HG03066 (cell line): ENCODE measurements around the gene C14orf39.
"Not testable (repeated sequence)": the region's sequence is repeated elsewhere in the genome, so short reads cannot be mapped to it uniquely, and the experiment has no call there.

Experiments used
- ATAC-seq: cut with Tn5 transposase; IDR thresholded peaks from one replicate; pipeline ENCODE4 v1.9.1; 2021; ENCODE audit warnings: low read depth; ENCODE audit not compliant: unreplicated experiment

C14orf39 gene

GRCh38 chr14:60502541-60502940 is 16.7 kb upstream of the C14orf39 start:
- ATAC-seq = no peak

GRCh38 chr14:60495946-60496345 is 10.1 kb upstream of the C14orf39 start:
- no peak for ATAC-seq

- ATAC-seq = no peak
These were observed 4.4 kb upstream of the C14orf39 start for GRCh38 chr14:60490270-60490669.

GRCh38 chr14:60488175-60488574 is 2.3 kb upstream of the C14orf39 start:
- no peak for ATAC-seq

GRCh38 chr14:60487211-60487610 is 1.3 kb upstream of the C14orf39 start:
- ATAC-seq = no peak

- ATAC-seq = no peak
These were observed 736 bp downstream of the C14orf39 start for GRCh38 chr14:60485057-60485597.

- no peak for ATAC-seq
These were observed 3.1 kb downstream of the C14orf39 start for GRCh38 chr14:60482743-60483142.

GRCh38 chr14:60480248-60480647 is 5.6 kb downstream of the C14orf39 start:
- ATAC-seq = not testable (repeated sequence)

- ATAC-seq = no peak
These were observed 30.0 kb downstream of the C14orf39 start for GRCh38 chr14:60455875-60456274.

- no peak for ATAC-seq
These were observed 55.6 kb downstream of the C14orf39 start for GRCh38 chr14:60430276-60430675.

- ATAC-seq = no peak
These were observed 65.8 kb downstream of the C14orf39 start for GRCh38 chr14:60420050-60420449.

- not testable (repeated sequence) for ATAC-seq
These were observed 88.3 kb downstream of the C14orf39 start for GRCh38 chr14:60397550-60397949.

GRCh38 chr14:60396718-60397343 is 89.0 kb downstream of the C14orf39 start:
- ATAC-seq = no peak
